WERI-Rb-1 (cell line): Measurements from ENCODE around the gene BCAT1.
"Not testable (repeated sequence)": the region's sequence is repeated elsewhere in the genome, so short reads cannot be mapped to it uniquely, and the experiment has no call there.

Experiments used
- DNase-seq: peaks from one replicate; pipeline ENCODE4 v3.0.0-alpha.2; 2020
- H3K27ac ChIP-seq: fragments of 250-450 bp; sonication (Bioruptor Pico); 2 replicates; pipeline ENCODE4 v1.5.1; 2020; ENCODE audit warnings: mild to moderate bottlenecking, moderate library complexity
- H3K27me3 ChIP-seq: fragments of 250-450 bp; sonication (Bioruptor Pico); 2 replicates; pipeline ENCODE4 v1.5.1; 2021; ENCODE audit warnings: mild to moderate bottlenecking, low read depth, moderate library complexity; ENCODE audit not compliant: insufficient read depth, severe bottlenecking
- H3K36me3 ChIP-seq: fragments of 250-450 bp; sonication (Bioruptor Pico); 2 replicates; pipeline ENCODE4 v1.5.1; 2020; ENCODE audit warnings: mild to moderate bottlenecking, moderate library complexity
- H3K4me3 ChIP-seq: 2 replicates; pipeline ENCODE4 v1.5.1; 2011; ENCODE audit warnings: low read depth, mild to moderate bottlenecking, control low read depth, low read length
- H3K9me3 ChIP-seq: fragments of 250-450 bp; sonication (Bioruptor Pico); 2 replicates; pipeline ENCODE4 v1.5.1; 2021; ENCODE audit warnings: mild to moderate bottlenecking, moderate library complexity; ENCODE audit not compliant: severe bottlenecking
- CTCF ChIP-seq: IDR thresholded peaks from 2 replicates; pipeline ENCODE4 v1.5.1; 2011; ENCODE audit warnings: low read depth, mild to moderate bottlenecking, control low read depth, inconsistent platforms, low read length

BCAT1 gene

GRCh38 chr12:24815114-24815423 lies 133.8 kb downstream of the BCAT1 start:
- TF ChIP-seq CTCF = no peak
- H3K9me3 ChIP-seq = no peaks in the 10 kb centered on the region
- no peaks in the 10 kb centered on the region for H3K27me3 ChIP-seq
- no peak for DNase-seq
- H3K4me3 ChIP-seq = no peak overlapping the region
- no peak overlapping the region for H3K27ac ChIP-seq
- no peaks in the 10 kb centered on the region for H3K36me3 ChIP-seq

- no peaks in the 10 kb centered on the region for H3K36me3 ChIP-seq
- no peaks in the 10 kb centered on the region for H3K27me3 ChIP-seq
- no peak for DNase-seq
- no peak for TF ChIP-seq CTCF
- H3K27ac ChIP-seq = no peak overlapping the region
- no peak overlapping the region for H3K4me3 ChIP-seq
- no peaks in the 10 kb centered on the region for H3K9me3 ChIP-seq
Measured at GRCh38 chr12:24814379-24815113, 134.4 kb downstream of the BCAT1 start.

GRCh38 chr12:24810378-24810777 lies 138.5 kb downstream of the BCAT1 start:
- Histone ChIP-seq H3K9me3 (no peaks in the 10 kb centered on the region), H3K4me3 (no peak overlapping the region), H3K36me3 (no peaks in the 10 kb centered on the region), H3K27me3 (no peaks in the 10 kb centered on the region), H3K27ac (no peak overlapping the region)
- no peak for DNase-seq
- TF ChIP-seq CTCF = no peak

GRCh38 chr12:24809306-24809705 lies 139.6 kb downstream of the BCAT1 start:
- not testable (repeated sequence) for H3K27ac ChIP-seq, H3K27me3 ChIP-seq, H3K9me3 ChIP-seq, DNase-seq, H3K36me3 ChIP-seq, H3K4me3 ChIP-seq

GRCh38 chr12:24808651-24809050 lies 140.2 kb downstream of the BCAT1 start:
- Histone ChIP-seq H3K4me3 (no peak overlapping the region), H3K27me3 (no peaks in the 10 kb centered on the region), H3K27ac (no peak overlapping the region), H3K9me3 (no peaks in the 10 kb centered on the region), H3K36me3 (no peaks in the 10 kb centered on the region)
- no peak for TF ChIP-seq CTCF
- DNase-seq = no peak

GRCh38 chr12:24806386-24806785 lies 142.5 kb downstream of the BCAT1 start:
- no peak for DNase-seq
- Histone ChIP-seq H3K27me3 (no peaks in the 10 kb centered on the region), H3K9me3 (peaks cover 3% of the 10 kb centered on the region), H3K27ac (no peak overlapping the region), H3K4me3 (no peak overlapping the region), H3K36me3 (no peaks in the 10 kb centered on the region)
- TF ChIP-seq CTCF = no peak
